ENCODE results near the gene PLCH1. TPM values are rescaled to one million over a fixed set of nuclear protein-coding genes. Genes with fewer than 3 reads are reported as not detected.

Gene PLCH1
- total RNA-seq, 1 experiment from 2014 or later: 3.8 TPM

- no peak for ATAC-seq
- DNase-seq (ENCODE audit: low read depth, low spot score): no peak
- intact Hi-C loops (cut with micrococcal nuclease): no loop called here
- Histone ChIP-seq H2AFZ (ENCODE audit: low read depth, low read length, poor library complexity, severe bottlenecking) (no peak overlapping the region), H3K9me2 (ENCODE audit: insufficient read depth) (no peaks in the 10 kb centered on the region), H3K27me3 (ENCODE audit: insufficient read depth, low read length) (no peaks in the 10 kb centered on the region), H3K4me3 (replicated peaks in 1 of 2; ENCODE audit: low read depth in 1 of 2, low read length in 2 of 2) (no peak overlapping the region), H3K27ac (ENCODE audit: low read depth, low read length) (no peak overlapping the region), H3K79me2 (ENCODE audit: insufficient read depth, low read length) (no peaks in the 10 kb centered on the region), H3K9ac (ENCODE audit: low read length) (no peak overlapping the region), H3K9me3 (ENCODE audit: control insufficient read depth in 1 of 2, insufficient read depth in 1 of 2, low read depth in 1 of 2, low read length in 2 of 2) (no peaks in the 10 kb centered on the region), H3K36me3 (ENCODE audit: control insufficient read depth in 1 of 2, insufficient read depth in 2 of 2, low read length in 2 of 2) (no peaks in the 10 kb centered on the region), H3K4me1 (ENCODE audit: control insufficient read depth in 1 of 2, insufficient read depth in 2 of 2, low read length in 2 of 2) (peaks cover 7 to 11% of the 10 kb centered on the region in 2 experiments; a peak in 3 of 4 replicates), H4K20me1 (ENCODE audit: insufficient read depth) (no peaks in the 10 kb centered on the region), H3K4me2 (ENCODE audit: low read length) (no peak overlapping the region)
- ChIA-PET CTCF (no interaction called here), POLR2A (no interaction called here), RAD21 (ENCODE audit: low non-redundant PET in 1 of 2, low total read pairs in 2 of 2, uncharacterized antibody in 2 of 2, unreplicated experiment in 2 of 2) (no interaction called here)
- no TSS peak for BruUV-seq (replicated peaks)
- TF ChIP-seq POLR2A (IDR thresholded peaks at IDR 0.05; ENCODE audit: borderline replicate concordance, extremely low read depth, insufficient read depth, insufficient read length) (no peak), ELF1 (IDR thresholded peaks at IDR 0.05; ENCODE audit: borderline replicate concordance, low read depth) (no peak), JUND (IDR thresholded peaks at IDR 0.05) (no peak), EZH2 (IDR thresholded peaks at IDR 0.05) (no peak), EGR1 (IDR thresholded peaks at IDR 0.05; ENCODE audit: low read depth) (no peak), CBX3 (IDR thresholded peaks at IDR 0.05; ENCODE audit: low read depth) (no peak), RAD21 (IDR thresholded peaks at IDR 0.05; ENCODE audit: low read depth) (no peak), CEBPB (IDR thresholded peaks at IDR 0.05; ENCODE audit: low read depth) (no peak)
- TF ChIP-seq, protein P1, sequence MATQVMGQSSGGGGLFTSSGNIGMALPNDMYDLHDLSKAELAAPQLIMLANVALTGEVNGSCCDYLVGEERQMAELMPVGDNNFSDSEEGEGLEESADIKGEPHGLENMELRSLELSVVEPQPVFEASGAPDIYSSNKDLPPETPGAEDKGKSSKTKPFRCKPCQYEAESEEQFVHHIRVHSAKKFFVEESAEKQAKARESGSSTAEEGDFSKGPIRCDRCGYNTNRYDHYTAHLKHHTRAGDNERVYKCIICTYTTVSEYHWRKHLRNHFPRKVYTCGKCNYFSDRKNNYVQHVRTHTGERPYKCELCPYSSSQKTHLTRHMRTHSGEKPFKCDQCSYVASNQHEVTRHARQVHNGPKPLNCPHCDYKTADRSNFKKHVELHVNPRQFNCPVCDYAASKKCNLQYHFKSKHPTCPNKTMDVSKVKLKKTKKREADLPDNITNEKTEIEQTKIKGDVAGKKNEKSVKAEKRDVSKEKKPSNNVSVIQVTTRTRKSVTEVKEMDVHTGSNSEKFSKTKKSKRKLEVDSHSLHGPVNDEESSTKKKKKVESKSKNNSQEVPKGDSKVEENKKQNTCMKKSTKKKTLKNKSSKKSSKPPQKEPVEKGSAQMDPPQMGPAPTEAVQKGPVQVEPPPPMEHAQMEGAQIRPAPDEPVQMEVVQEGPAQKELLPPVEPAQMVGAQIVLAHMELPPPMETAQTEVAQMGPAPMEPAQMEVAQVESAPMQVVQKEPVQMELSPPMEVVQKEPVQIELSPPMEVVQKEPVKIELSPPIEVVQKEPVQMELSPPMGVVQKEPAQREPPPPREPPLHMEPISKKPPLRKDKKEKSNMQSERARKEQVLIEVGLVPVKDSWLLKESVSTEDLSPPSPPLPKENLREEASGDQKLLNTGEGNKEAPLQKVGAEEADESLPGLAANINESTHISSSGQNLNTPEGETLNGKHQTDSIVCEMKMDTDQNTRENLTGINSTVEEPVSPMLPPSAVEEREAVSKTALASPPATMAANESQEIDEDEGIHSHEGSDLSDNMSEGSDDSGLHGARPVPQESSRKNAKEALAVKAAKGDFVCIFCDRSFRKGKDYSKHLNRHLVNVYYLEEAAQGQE (IDR thresholded peaks at IDR 0.05; ENCODE audit: low read depth): no peak
Measured at GRCh38 chr3:155587581-155587980, 157.3 kb downstream of the PLCH1 start.
